Loucy (cell line): ENCODE measurements around the gene KLF18.

Source experiments
- H2AFZ ChIP-seq: fragments of 200-600 bp; sonication (generic); 2 replicates; pipeline ENCODE4 v1.6.0; 2016; ENCODE audit warnings: antibody characterized with exemption, mild to moderate bottlenecking, low read length, moderate library complexity
- H3F3A ChIP-seq: fragments of 200-600 bp; 2 replicates; pipeline ENCODE4 v1.6.0; 2016; ENCODE audit warnings: antibody characterized with exemption, low read depth, mild to moderate bottlenecking
- H3K27me3 ChIP-seq: fragments of 200-600 bp; sonication (generic); 2 replicates; pipeline ENCODE4 v1.6.1; 2014; ENCODE audit warnings: low read length, mild to moderate bottlenecking; ENCODE audit not compliant: insufficient read depth, poor library complexity, severe bottlenecking
- H3K36me3 ChIP-seq: fragments of 200-600 bp; sonication (generic); 2 replicates; pipeline ENCODE4 v1.6.1; 2016; ENCODE audit warnings: low read length; ENCODE audit not compliant: insufficient read depth
- H3K4me1 ChIP-seq: fragments of 200-600 bp; sonication (generic); 2 replicates; pipeline ENCODE4 v1.5.1; 2014; ENCODE audit warnings: low read length, mild to moderate bottlenecking; ENCODE audit not compliant: insufficient read depth, poor library complexity, severe bottlenecking
- H3K4me2 ChIP-seq: fragments of 200-600 bp; sonication (generic); 2 replicates; pipeline ENCODE4 v1.6.0; 2014; ENCODE audit warnings: antibody characterized with exemption, low read length, low read depth, mild to moderate bottlenecking; ENCODE audit not compliant: poor library complexity, severe bottlenecking
- H3K4me3 ChIP-seq: fragments of 200-600 bp; sonication (generic); 2 replicates; pipeline ENCODE4 v1.5.1; 2014; ENCODE audit warnings: low read length, mild to moderate bottlenecking, mixed read lengths; ENCODE audit not compliant: poor library complexity, severe bottlenecking
- H3K79me2 ChIP-seq: fragments of 200-600 bp; sonication (generic); 2 replicates; pipeline ENCODE4 v1.6.1; 2014; ENCODE audit warnings: low read length; ENCODE audit not compliant: insufficient read depth
- H3K9ac ChIP-seq: fragments of 200-600 bp; sonication (generic); 2 replicates; pipeline ENCODE4 v1.6.0; 2014; ENCODE audit warnings: mild to moderate bottlenecking, low read depth, low read length, moderate library complexity; ENCODE audit not compliant: poor library complexity, severe bottlenecking
- H3K9me2 ChIP-seq: fragments of 200-600 bp; sonication (generic); replicated peaks from 2 replicates; pipeline ENCODE4 v1.6.1; 2016; ENCODE audit warnings: low read depth, low read length, mixed read lengths
- H3K9me3 ChIP-seq: fragments of 200-600 bp; sonication (generic); 2 replicates; pipeline ENCODE4 v1.6.1; 2014; ENCODE audit warnings: mild to moderate bottlenecking, antibody characterized with exemption, low read length, low read depth; ENCODE audit not compliant: insufficient read depth
- H4K20me1 ChIP-seq: fragments of 200-600 bp; sonication (generic); 2 replicates; pipeline ENCODE4 v1.6.0; 2014; ENCODE audit warnings: antibody characterized with exemption, low read length, mild to moderate bottlenecking; ENCODE audit not compliant: insufficient read depth, poor library complexity, severe bottlenecking
- CTCF ChIP-seq: fragments of 200-600 bp; sonication (generic); conservative IDR thresholded peaks from 2 replicates; pipeline ENCODE4 v1.5.1; 2014; ENCODE audit warnings: mild to moderate bottlenecking, antibody characterized with exemption, low read length
- EZH2phosphoT487 ChIP-seq: fragments of 200-600 bp; IDR thresholded peaks from 2 replicates; pipeline ENCODE4 v1.6.1; 2018; ENCODE audit warnings: antibody characterized with exemption, mild to moderate bottlenecking, moderate library complexity, borderline replicate concordance

The KLF18 gene

DNA sequence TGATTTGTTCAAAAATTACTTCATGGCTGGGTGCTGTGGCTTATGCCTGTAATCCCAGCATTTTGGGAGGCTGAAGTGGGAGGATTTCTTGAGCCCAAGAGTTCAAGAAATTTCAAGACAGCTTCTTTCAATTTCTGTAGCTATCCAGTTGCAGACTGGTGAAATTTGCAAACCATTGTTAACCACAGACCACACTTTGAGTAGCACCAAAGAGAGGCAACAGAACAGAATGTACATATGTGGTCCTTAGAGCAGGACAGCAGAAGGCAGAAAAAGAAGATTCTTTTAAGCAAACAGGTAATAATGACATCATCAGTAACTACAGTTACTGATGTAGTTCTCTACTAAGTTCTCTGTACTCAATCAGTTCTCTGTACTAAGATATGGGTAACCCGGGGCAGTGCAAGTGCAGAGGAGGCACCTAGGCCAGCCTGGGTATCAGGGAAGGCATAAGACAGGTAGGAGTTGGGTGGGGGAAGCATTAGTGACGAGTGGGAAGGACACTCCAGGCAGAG is 28.3 kb downstream of the KLF18 start:
- H3K79me2 ChIP-seq = no peaks in the 10 kb centered on the region
- H3K9me2 ChIP-seq = no peaks in the 10 kb centered on the region
- TF ChIP-seq CTCF (no peak), EZH2phosphoT487 (no peak)
- no peaks in the 10 kb centered on the region for H3K36me3 ChIP-seq
- no peaks in the 10 kb centered on the region for H3F3A ChIP-seq
- H3K9ac ChIP-seq = no peak overlapping the region
- H3K4me2 ChIP-seq = no peak overlapping the region
- H3K4me1 ChIP-seq = peaks cover 3% of the 10 kb centered on the region
- H3K9me3 ChIP-seq = no peaks in the 10 kb centered on the region
- no peak overlapping the region for H2AFZ ChIP-seq
- no peaks in the 10 kb centered on the region for H3K27me3 ChIP-seq
- H3K4me3 ChIP-seq = no peak overlapping the region
- H4K20me1 ChIP-seq = no peaks in the 10 kb centered on the region

DNA sequence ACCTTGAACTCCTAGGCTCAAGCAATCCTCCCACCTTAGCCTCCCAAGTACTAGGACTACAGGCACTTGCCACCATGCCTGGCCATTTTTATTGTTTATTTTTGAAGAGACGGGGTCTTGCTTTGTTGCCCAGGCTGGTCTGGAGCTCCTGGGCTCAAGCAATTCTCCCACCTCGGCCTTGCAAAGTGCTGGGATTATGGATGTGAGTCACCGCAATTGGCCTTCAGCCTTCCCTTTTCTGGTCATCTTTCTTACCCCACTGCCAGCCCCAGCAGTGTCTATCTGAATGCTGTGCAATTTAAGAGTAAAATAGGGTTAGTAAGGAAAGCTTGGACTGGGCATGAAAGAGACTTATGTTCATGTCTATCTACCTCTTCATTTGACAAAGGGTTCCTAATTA is 28.9 kb downstream of the KLF18 start:
- Histone ChIP-seq H3K9me3 (no peaks in the 10 kb centered on the region), H4K20me1 (no peaks in the 10 kb centered on the region), H2AFZ (no peak overlapping the region), H3K27me3 (no peaks in the 10 kb centered on the region), H3K4me1 (peaks cover 3% of the 10 kb centered on the region), H3K9ac (no peak overlapping the region), H3F3A (no peaks in the 10 kb centered on the region), H3K4me3 (no peak overlapping the region), H3K36me3 (no peaks in the 10 kb centered on the region), H3K79me2 (no peaks in the 10 kb centered on the region), H3K4me2 (no peak overlapping the region), H3K9me2 (no peaks in the 10 kb centered on the region)
- no peak for TF ChIP-seq CTCF
- TF ChIP-seq EZH2phosphoT487 = no peak

- Histone ChIP-seq H4K20me1 (no peaks in the 10 kb centered on the region), H3K4me1 (peaks cover 3% of the 10 kb centered on the region), H3K9me2 (no peaks in the 10 kb centered on the region), H3F3A (no peaks in the 10 kb centered on the region), H3K4me3 (no peak overlapping the region), H3K36me3 (no peaks in the 10 kb centered on the region), H2AFZ (no peak overlapping the region), H3K79me2 (no peaks in the 10 kb centered on the region), H3K9ac (no peak overlapping the region), H3K9me3 (no peaks in the 10 kb centered on the region), H3K27me3 (no peaks in the 10 kb centered on the region), H3K4me2 (no peak overlapping the region)
- TF ChIP-seq EZH2phosphoT487 = no peak
- TF ChIP-seq CTCF = no peak
These were observed 29.6 kb downstream of the KLF18 start for GRCh38 chr1:44111861-44112260.
